ENCODE measurements around the gene C2.

Gene C2

GRCh38 chr6:31952890-31953289 lies 25.4 kb downstream of the C2 start:
- H3K9me3 ChIP-seq (ENCODE audit: insufficient read depth, low read depth, low read length) = no peaks in the 10 kb centered on the region
- no CpG with 5 or more reads among the region's 5 CpGs for WGBS (ENCODE audit: extremely low coverage, insufficient coverage, insufficient read length)
- peaks cover 36 to 52% of the 10 kb centered on the region in 2 experiments for H3K36me3 ChIP-seq (ENCODE audit: control insufficient read depth in 1 of 2, insufficient read depth in 2 of 2, low read length in 2 of 2)
- no peak overlapping the region for H3K4me3 ChIP-seq (ENCODE audit: low read depth, low read length)
- no peaks in the 10 kb centered on the region for H3K4me1 ChIP-seq (ENCODE audit: control insufficient read depth in 1 of 2, insufficient read depth in 2 of 2, low read length in 2 of 2)
- no peak overlapping the region for H3K4me2 ChIP-seq (ENCODE audit: low read length)
- no peak overlapping the region for H3K27ac ChIP-seq (ENCODE audit: low read depth, low read length)
- H3K27me3 ChIP-seq (ENCODE audit: insufficient read depth, low read length) = no peaks in the 10 kb centered on the region
- H2AK5ac ChIP-seq (ENCODE audit: low read length) = no peak overlapping the region
- H4K8ac ChIP-seq (ENCODE audit: low read depth, low read length) = no peak overlapping the region
- H3K4ac ChIP-seq (ENCODE audit: low read depth, low read length) = no peak overlapping the region
- H3K23ac ChIP-seq (ENCODE audit: low read length) = no peak overlapping the region
- H4K12ac ChIP-seq (ENCODE audit: low read depth, low read length) = no peak overlapping the region
- no peak overlapping the region for H3K9ac ChIP-seq (ENCODE audit: low read length)
- no peak overlapping the region for H2BK12ac ChIP-seq (ENCODE audit: low read length)
- H3K79me1 ChIP-seq (ENCODE audit: low read length) = no peaks in the 10 kb centered on the region
- no peak for DNase-seq
- H3K18ac ChIP-seq (ENCODE audit: low read length) = no peak overlapping the region
- H2BK5ac ChIP-seq (ENCODE audit: low read depth, low read length, poor library complexity) = no peak overlapping the region
- no peak overlapping the region for H2AFZ ChIP-seq (ENCODE audit: insufficient read depth, low read length, poor library complexity)
- no peak overlapping the region for H3K14ac ChIP-seq (ENCODE audit: low read length)
- no peak overlapping the region for H4K91ac ChIP-seq (ENCODE audit: low read depth, low read length)
- H2BK120ac ChIP-seq (ENCODE audit: insufficient read depth, low read length, poor library complexity) = no peak overlapping the region
- no peaks in the 10 kb centered on the region for H3K79me2 ChIP-seq (ENCODE audit: control insufficient read depth, insufficient read depth, low read length, poor library complexity)

GRCh38 chr6:31954511-31954910 lies 27.0 kb downstream of the C2 start:
- peaks cover 7% of the 10 kb centered on the region for H3K79me1 ChIP-seq (ENCODE audit: low read length)
- no peak overlapping the region for H4K12ac ChIP-seq (ENCODE audit: low read depth, low read length)
- no peak overlapping the region for H4K8ac ChIP-seq (ENCODE audit: low read depth, low read length)
- no peaks in the 10 kb centered on the region for H3K27me3 ChIP-seq (ENCODE audit: insufficient read depth, low read length)
- H4K91ac ChIP-seq (ENCODE audit: low read depth, low read length) = no peak overlapping the region
- WGBS (ENCODE audit: extremely low coverage, insufficient coverage, insufficient read length) = no CpG with 5 or more reads among the region's 28 CpGs
- H3K9ac ChIP-seq (ENCODE audit: low read length) = no peak overlapping the region
- H3K4me2 ChIP-seq (ENCODE audit: low read length) = no peak overlapping the region
- no peak overlapping the region for H3K4me3 ChIP-seq (ENCODE audit: low read depth, low read length)
- no peak overlapping the region for H2BK120ac ChIP-seq (ENCODE audit: insufficient read depth, low read length, poor library complexity)
- peaks cover 12% of the 10 kb centered on the region for H3K79me2 ChIP-seq (ENCODE audit: control insufficient read depth, insufficient read depth, low read length, poor library complexity)
- H3K36me3 ChIP-seq (ENCODE audit: control insufficient read depth in 1 of 2, insufficient read depth in 2 of 2, low read length in 2 of 2) = peaks cover 36 to 52% of the 10 kb centered on the region in 2 experiments
- H2BK12ac ChIP-seq (ENCODE audit: low read length) = no peak overlapping the region
- no peak overlapping the region for H3K18ac ChIP-seq (ENCODE audit: low read length)
- no peak overlapping the region for H2BK5ac ChIP-seq (ENCODE audit: low read depth, low read length, poor library complexity)
- no peak overlapping the region for H3K14ac ChIP-seq (ENCODE audit: low read length)
- no peaks in the 10 kb centered on the region for H3K9me3 ChIP-seq (ENCODE audit: insufficient read depth, low read depth, low read length)
- H2AFZ ChIP-seq (ENCODE audit: insufficient read depth, low read length, poor library complexity) = no peak overlapping the region
- no peak for DNase-seq
- no peak overlapping the region for H3K4ac ChIP-seq (ENCODE audit: low read depth, low read length)
- peaks cover 7% of the 10 kb centered on the region in 2 experiments for H3K4me1 ChIP-seq (ENCODE audit: control insufficient read depth in 1 of 2, insufficient read depth in 2 of 2, low read length in 2 of 2)
- H3K27ac ChIP-seq (ENCODE audit: low read depth, low read length) = no peak overlapping the region
- H2AK5ac ChIP-seq (ENCODE audit: low read length) = no peak overlapping the region
- H3K23ac ChIP-seq (ENCODE audit: low read length) = no peak overlapping the region

GRCh38 chr6:31956796-31957195 lies 29.3 kb downstream of the C2 start:
- WGBS (ENCODE audit: extremely low coverage, insufficient coverage, insufficient read length) = no CpG with 5 or more reads among the region's 3 CpGs
- Histone ChIP-seq H3K4ac (ENCODE audit: low read depth, low read length) (no peak overlapping the region), H3K9me3 (ENCODE audit: insufficient read depth, low read depth, low read length) (no peaks in the 10 kb centered on the region)

GRCh38 chr6:31958412-31958740 lies 30.9 kb downstream of the C2 start:
- peak overlapping the region; percentile 95 for H2AFZ ChIP-seq (ENCODE audit: insufficient read depth, low read length, poor library complexity)
- no peaks in the 10 kb centered on the region for H3K9me3 ChIP-seq (ENCODE audit: insufficient read depth, low read depth, low read length)
- peaks cover 7% of the 10 kb centered on the region for H3K79me1 ChIP-seq (ENCODE audit: low read length)
- no peak overlapping the region for H3K23ac ChIP-seq (ENCODE audit: low read length)
- H3K18ac ChIP-seq (ENCODE audit: low read length) = peak overlapping the region; percentile 27
- H2AK5ac ChIP-seq (ENCODE audit: low read length) = peak overlapping the region; percentile 97
- peaks cover 12% of the 10 kb centered on the region for H3K79me2 ChIP-seq (ENCODE audit: control insufficient read depth, insufficient read depth, low read length, poor library complexity)
- no peak overlapping the region for H3K27ac ChIP-seq (ENCODE audit: low read depth, low read length)
- peak overlapping the region; percentile 51 for H2BK5ac ChIP-seq (ENCODE audit: low read depth, low read length, poor library complexity)
- H4K8ac ChIP-seq (ENCODE audit: low read depth, low read length) = peak overlapping the region; percentile 95
- peak overlapping the region; percentile 91 for H4K12ac ChIP-seq (ENCODE audit: low read depth, low read length)
- H2BK120ac ChIP-seq (ENCODE audit: insufficient read depth, low read length, poor library complexity) = peak overlapping the region; percentile 28
- peak overlapping the region; percentile 82 for H3K4me2 ChIP-seq (ENCODE audit: low read length)
- DNase-seq = no peak
- H3K9ac ChIP-seq (ENCODE audit: low read length) = peak overlapping the region; percentile 94
- H3K27me3 ChIP-seq (ENCODE audit: insufficient read depth, low read length) = no peaks in the 10 kb centered on the region
- H3K14ac ChIP-seq (ENCODE audit: low read length) = peak overlapping the region; percentile 85
- peaks cover 50 to 56% of the 10 kb centered on the region in 2 experiments for H3K36me3 ChIP-seq (ENCODE audit: control insufficient read depth in 1 of 2, insufficient read depth in 2 of 2, low read length in 2 of 2)
- peak overlapping the region; percentile 93 for H3K4ac ChIP-seq (ENCODE audit: low read depth, low read length)
- H3K4me3 ChIP-seq (ENCODE audit: low read depth, low read length) = peak overlapping the region; percentile 95
- peak overlapping the region; percentile 89 for H4K91ac ChIP-seq (ENCODE audit: low read depth, low read length)
- H2BK12ac ChIP-seq (ENCODE audit: low read length) = no peak overlapping the region
- WGBS (ENCODE audit: extremely low coverage, insufficient coverage, insufficient read length) = no CpG with 5 or more reads among the region's 11 CpGs
- peaks cover 8 to 11% of the 10 kb centered on the region in 2 experiments for H3K4me1 ChIP-seq (ENCODE audit: control insufficient read depth in 1 of 2, insufficient read depth in 2 of 2, low read length in 2 of 2)

More at GRCh38 chr6:31956796-31957195, 29.3 kb downstream of the C2 start:
- no peak overlapping the region for H3K14ac ChIP-seq (ENCODE audit: low read length)
- H2BK120ac ChIP-seq (ENCODE audit: insufficient read depth, low read length, poor library complexity) = no peak overlapping the region
- no peak for DNase-seq
- no peak overlapping the region for H3K18ac ChIP-seq (ENCODE audit: low read length)
- H3K36me3 ChIP-seq (ENCODE audit: control insufficient read depth in 1 of 2, insufficient read depth in 2 of 2, low read length in 2 of 2) = peaks cover 45 to 53% of the 10 kb centered on the region in 2 experiments
- H4K12ac ChIP-seq (ENCODE audit: low read depth, low read length) = no peak overlapping the region
- no peak overlapping the region for H3K4me3 ChIP-seq (ENCODE audit: low read depth, low read length)
- H3K4me2 ChIP-seq (ENCODE audit: low read length) = no peak overlapping the region
- H2AFZ ChIP-seq (ENCODE audit: insufficient read depth, low read length, poor library complexity) = no peak overlapping the region
- peaks cover 8 to 11% of the 10 kb centered on the region in 2 experiments for H3K4me1 ChIP-seq (ENCODE audit: control insufficient read depth in 1 of 2, insufficient read depth in 2 of 2, low read length in 2 of 2)
- peaks cover 7% of the 10 kb centered on the region for H3K79me1 ChIP-seq (ENCODE audit: low read length)
- no peak overlapping the region for H4K8ac ChIP-seq (ENCODE audit: low read depth, low read length)
- H3K27me3 ChIP-seq (ENCODE audit: insufficient read depth, low read length) = no peaks in the 10 kb centered on the region
- H3K9ac ChIP-seq (ENCODE audit: low read length) = no peak overlapping the region
- H2BK12ac ChIP-seq (ENCODE audit: low read length) = no peak overlapping the region
- no peak overlapping the region for H2BK5ac ChIP-seq (ENCODE audit: low read depth, low read length, poor library complexity)
- no peak overlapping the region for H2AK5ac ChIP-seq (ENCODE audit: low read length)
- H3K23ac ChIP-seq (ENCODE audit: low read length) = no peak overlapping the region
- peaks cover 12% of the 10 kb centered on the region for H3K79me2 ChIP-seq (ENCODE audit: control insufficient read depth, insufficient read depth, low read length, poor library complexity)
- no peak overlapping the region for H3K27ac ChIP-seq (ENCODE audit: low read depth, low read length)
- no peak overlapping the region for H4K91ac ChIP-seq (ENCODE audit: low read depth, low read length)
